ENCODE measurements around the gene TBC1D14.
A peak's percentile ranks its signal among the peaks of the same experiment; 100 is the strongest.

TBC1D14 gene

GRCh38 chr4:6938237-6938636 lies 28.6 kb downstream of the TBC1D14 start:
- H3K36me3 Mint-ChIP-seq (ENCODE audit: low read depth) = peaks cover 31% of the 10 kb centered on the region
- H3K4me3 Mint-ChIP-seq = no peak overlapping the region
- no peaks in the 10 kb centered on the region for H3K9me3 Mint-ChIP-seq
- no peak for DNase-seq (ENCODE audit: low spot score)
- H3K27me3 Mint-ChIP-seq (ENCODE audit: low read depth) = no peaks in the 10 kb centered on the region
- peak overlapping the region; percentile 29 for H3K27ac Mint-ChIP-seq
- peaks cover 37% of the 10 kb centered on the region for H3K4me1 Mint-ChIP-seq (ENCODE audit: low read depth)

- Mint-ChIP-seq H3K4me3 (no peak overlapping the region), H3K36me3 (ENCODE audit: low read depth) (peaks cover 26% of the 10 kb centered on the region), H3K9me3 (no peaks in the 10 kb centered on the region), H3K27ac (no peak overlapping the region), H3K4me1 (ENCODE audit: low read depth) (peaks cover 39% of the 10 kb centered on the region), H3K27me3 (ENCODE audit: low read depth) (no peaks in the 10 kb centered on the region)
- no peak for DNase-seq (ENCODE audit: low spot score)
Measured at GRCh38 chr4:6938647-6939271, 29.1 kb downstream of the TBC1D14 start.

- Mint-ChIP-seq H3K27me3 (ENCODE audit: low read depth) (no peaks in the 10 kb centered on the region), H3K4me1 (ENCODE audit: low read depth) (peaks cover 36% of the 10 kb centered on the region), H3K4me3 (peak overlapping the region; percentile 22), H3K36me3 (ENCODE audit: low read depth) (peaks cover 19% of the 10 kb centered on the region), H3K9me3 (no peaks in the 10 kb centered on the region), H3K27ac (peak overlapping the region; percentile 33)
- no peak for DNase-seq (ENCODE audit: low spot score)
Measured at GRCh38 chr4:6939761-6940743, 30.4 kb downstream of the TBC1D14 start.

- H3K9me3 Mint-ChIP-seq = no peaks in the 10 kb centered on the region
- H3K36me3 Mint-ChIP-seq (ENCODE audit: low read depth) = peaks cover 16% of the 10 kb centered on the region
- peaks cover 37% of the 10 kb centered on the region for H3K4me1 Mint-ChIP-seq (ENCODE audit: low read depth)
- peak overlapping the region; percentile 28 for H3K27ac Mint-ChIP-seq
- no peak for DNase-seq (ENCODE audit: low spot score)
- H3K4me3 Mint-ChIP-seq = peak overlapping the region; percentile 22
- no peaks in the 10 kb centered on the region for H3K27me3 Mint-ChIP-seq (ENCODE audit: low read depth)
Measured at GRCh38 chr4:6940744-6941137, 31.1 kb downstream of the TBC1D14 start.

DNA sequence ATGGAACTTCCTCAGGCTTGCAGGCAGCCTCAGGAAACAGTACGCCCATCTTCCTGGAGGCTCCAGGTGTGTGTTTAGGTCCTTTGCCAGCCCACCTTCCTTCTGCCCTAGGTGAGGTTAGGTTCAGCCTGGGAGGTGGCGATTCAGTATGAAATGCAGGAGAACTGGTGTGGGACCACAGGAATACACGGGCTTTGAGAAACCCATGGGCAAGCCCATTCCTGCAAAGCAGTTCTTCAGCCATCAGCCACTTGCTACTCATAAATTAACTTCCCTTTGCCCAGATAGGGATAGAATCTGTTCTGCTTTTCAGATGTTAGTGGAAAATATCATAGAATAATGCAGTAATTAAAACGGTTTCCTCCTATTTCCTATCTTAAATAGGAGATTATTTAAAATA lies 32.2 kb downstream of the TBC1D14 start:
- Mint-ChIP-seq H3K27me3 (ENCODE audit: low read depth) (no peaks in the 10 kb centered on the region), H3K9me3 (no peaks in the 10 kb centered on the region), H3K4me3 (peak overlapping the region; percentile 61), H3K4me1 (ENCODE audit: low read depth) (peaks cover 35% of the 10 kb centered on the region), H3K27ac (peak overlapping the region; percentile 69), H3K36me3 (ENCODE audit: low read depth) (peaks cover 15% of the 10 kb centered on the region)
- DNase-seq (ENCODE audit: low spot score) = no peak

DNA sequence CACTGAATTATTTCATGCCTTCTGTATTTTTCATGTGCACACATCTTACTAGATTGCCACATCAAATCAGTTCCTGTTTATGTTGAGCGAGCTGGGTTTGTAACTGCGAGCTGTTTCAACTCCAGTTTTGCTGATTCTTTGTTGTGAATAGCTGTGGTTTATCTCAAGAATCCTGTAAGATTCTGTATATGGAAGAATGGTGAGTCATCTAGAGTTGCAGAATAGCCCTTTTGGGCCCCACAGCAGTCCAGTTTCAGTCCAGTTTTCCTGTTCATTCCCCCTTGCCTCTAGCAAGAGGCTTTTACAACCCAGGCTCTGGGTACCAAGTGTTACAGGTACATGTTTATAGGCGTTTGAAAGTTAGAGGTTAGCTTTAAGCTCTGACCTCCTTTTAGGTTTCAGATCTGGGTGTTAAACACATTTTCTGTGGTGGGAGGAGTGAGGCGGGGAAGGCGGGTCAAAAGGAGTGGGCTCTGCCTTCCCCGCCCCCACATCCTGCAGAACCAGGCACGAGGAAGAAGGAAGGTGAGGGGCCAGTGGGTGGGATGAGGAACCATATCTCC lies 32.7 kb downstream of the TBC1D14 start:
- Mint-ChIP-seq H3K4me1 (ENCODE audit: low read depth) (peaks cover 35% of the 10 kb centered on the region), H3K27me3 (ENCODE audit: low read depth) (no peaks in the 10 kb centered on the region), H3K9me3 (no peaks in the 10 kb centered on the region), H3K27ac (peak overlapping the region; percentile 69), H3K36me3 (ENCODE audit: low read depth) (peaks cover 12% of the 10 kb centered on the region), H3K4me3 (peak overlapping the region; percentile 61)
- DNase-seq (ENCODE audit: low spot score) = peak; percentile 40

- Mint-ChIP-seq H3K36me3 (ENCODE audit: low read depth) (peaks cover 12% of the 10 kb centered on the region), H3K4me3 (peak overlapping the region; percentile 24), H3K9me3 (no peaks in the 10 kb centered on the region), H3K27ac (peak overlapping the region; percentile 69), H3K4me1 (ENCODE audit: low read depth) (peaks cover 35% of the 10 kb centered on the region), H3K27me3 (ENCODE audit: low read depth) (no peaks in the 10 kb centered on the region)
- no peak for DNase-seq (ENCODE audit: low spot score)
Measured at GRCh38 chr4:6943012-6943884, 33.6 kb downstream of the TBC1D14 start.

DNA sequence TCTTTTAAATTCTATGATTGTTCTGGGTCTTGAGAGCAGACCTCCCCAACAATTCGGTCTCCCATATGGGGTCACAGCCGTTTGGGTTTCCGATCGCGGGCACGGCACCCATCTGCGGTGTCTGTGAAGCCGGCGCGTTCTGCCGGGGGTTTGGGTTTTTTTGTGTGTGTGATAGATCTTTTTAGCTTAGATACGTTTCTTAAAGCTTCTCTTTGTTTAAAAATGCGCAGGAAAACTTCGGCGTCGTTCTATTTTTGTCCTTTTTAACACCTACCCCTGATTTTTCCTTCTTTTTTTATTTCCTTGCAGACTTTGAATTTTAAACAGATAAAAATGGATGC lies 34.2 kb downstream of the TBC1D14 start:
- H3K36me3 Mint-ChIP-seq (ENCODE audit: low read depth) = peaks cover 12% of the 10 kb centered on the region
- peak overlapping the region; percentile 11 for H3K27ac Mint-ChIP-seq
- DNase-seq (ENCODE audit: low spot score) = no peak
- no peaks in the 10 kb centered on the region for H3K9me3 Mint-ChIP-seq
- no peaks in the 10 kb centered on the region for H3K27me3 Mint-ChIP-seq (ENCODE audit: low read depth)
- H3K4me1 Mint-ChIP-seq (ENCODE audit: low read depth) = peaks cover 35% of the 10 kb centered on the region
- H3K4me3 Mint-ChIP-seq = no peak overlapping the region

- Mint-ChIP-seq H3K27me3 (ENCODE audit: low read depth) (no peaks in the 10 kb centered on the region), H3K4me3 (no peak overlapping the region), H3K4me1 (ENCODE audit: low read depth) (peaks cover 35% of the 10 kb centered on the region), H3K27ac (no peak overlapping the region), H3K36me3 (ENCODE audit: low read depth) (peaks cover 12% of the 10 kb centered on the region), H3K9me3 (no peaks in the 10 kb centered on the region)
- no peak for DNase-seq (ENCODE audit: low spot score)
Measured at GRCh38 chr4:6944301-6945051, 34.9 kb downstream of the TBC1D14 start.

DNA sequence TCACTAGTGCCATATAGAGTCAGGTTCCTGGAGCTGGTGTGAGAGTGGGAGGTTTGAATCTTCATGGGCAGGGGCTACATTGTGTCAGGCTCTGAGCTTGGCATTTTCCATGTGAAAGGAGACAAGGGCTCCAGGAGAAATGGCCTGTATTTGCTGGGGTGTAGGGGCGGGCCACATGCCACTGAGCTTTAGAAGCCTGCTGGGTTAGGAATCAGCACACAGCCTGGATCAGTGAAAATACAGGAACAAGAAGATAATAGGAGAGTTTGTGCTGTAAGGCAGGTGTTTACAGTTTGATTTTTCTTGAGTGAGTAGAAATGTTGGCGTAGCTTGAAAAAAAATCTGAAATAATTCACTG lies 35.4 kb downstream of the TBC1D14 start:
- H3K9me3 Mint-ChIP-seq = no peaks in the 10 kb centered on the region
- DNase-seq (ENCODE audit: low spot score) = no peak
- H3K27me3 Mint-ChIP-seq (ENCODE audit: low read depth) = no peaks in the 10 kb centered on the region
- H3K4me3 Mint-ChIP-seq = no peak overlapping the region
- H3K4me1 Mint-ChIP-seq (ENCODE audit: low read depth) = peaks cover 33% of the 10 kb centered on the region
- peaks cover 12% of the 10 kb centered on the region for H3K36me3 Mint-ChIP-seq (ENCODE audit: low read depth)
- H3K27ac Mint-ChIP-seq = no peak overlapping the region

DNA sequence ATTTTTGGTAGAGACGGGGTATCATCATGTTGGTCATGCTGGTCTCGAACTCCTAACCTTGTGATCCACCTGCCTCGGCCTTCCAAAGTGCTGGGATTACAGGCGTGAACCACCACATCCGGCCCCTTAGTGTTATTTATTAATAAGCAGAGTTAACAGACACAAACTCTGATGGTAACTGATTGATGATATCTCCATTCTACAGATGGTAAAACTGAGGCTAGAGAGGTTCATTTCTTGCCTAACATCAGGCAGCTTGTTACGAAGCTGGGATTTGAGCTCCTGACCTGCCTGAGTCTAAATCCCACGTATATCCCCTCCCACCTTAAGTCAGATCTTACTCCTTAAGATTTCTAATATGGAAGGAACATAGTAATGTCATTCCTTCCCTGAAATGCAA lies 36.9 kb downstream of the TBC1D14 start:
- Mint-ChIP-seq H3K4me3 (no peak overlapping the region), H3K27ac (no peak overlapping the region), H3K4me1 (ENCODE audit: low read depth) (peaks cover 22% of the 10 kb centered on the region), H3K27me3 (ENCODE audit: low read depth) (no peaks in the 10 kb centered on the region), H3K36me3 (ENCODE audit: low read depth) (peaks cover 10% of the 10 kb centered on the region), H3K9me3 (no peaks in the 10 kb centered on the region)
- no peak for DNase-seq (ENCODE audit: low spot score)

GRCh38 chr4:6948134-6948460 lies 38.5 kb downstream of the TBC1D14 start:
- no peak overlapping the region for H3K4me3 Mint-ChIP-seq
- H3K9me3 Mint-ChIP-seq = no peaks in the 10 kb centered on the region
- no peak overlapping the region for H3K27ac Mint-ChIP-seq
- H3K27me3 Mint-ChIP-seq (ENCODE audit: low read depth) = no peaks in the 10 kb centered on the region
- no peak for DNase-seq (ENCODE audit: low spot score)
- peaks cover 7% of the 10 kb centered on the region for H3K36me3 Mint-ChIP-seq (ENCODE audit: low read depth)
- H3K4me1 Mint-ChIP-seq (ENCODE audit: low read depth) = peaks cover 16% of the 10 kb centered on the region

GRCh38 chr4:6951880-6952381 lies 42.3 kb downstream of the TBC1D14 start:
- no peak for DNase-seq (ENCODE audit: low spot score)
- Mint-ChIP-seq H3K27ac (no peak overlapping the region), H3K9me3 (no peaks in the 10 kb centered on the region), H3K4me1 (ENCODE audit: low read depth) (peaks cover 12% of the 10 kb centered on the region), H3K4me3 (no peak overlapping the region), H3K27me3 (ENCODE audit: low read depth) (no peaks in the 10 kb centered on the region), H3K36me3 (ENCODE audit: low read depth) (no peaks in the 10 kb centered on the region)
